H9 (cell line): Measurements from ENCODE around the gene GLT6D1. TPM values are rescaled to one million over a fixed set of nuclear protein-coding genes. Genes with fewer than 3 reads are reported as not detected.

Experiments
- DNase-seq: peaks from one replicate; pipeline ENCODE4 v3.0.0-alpha.2; 2017
- H2AFZ ChIP-seq: one replicate; pipeline ENCODE4 v1.6.1; 2013; ENCODE audit warnings: mild to moderate bottlenecking, low read length, control low read depth, moderate library complexity
- H2AK5ac ChIP-seq: 2 replicates; pipeline ENCODE4 v1.6.1; 2013; ENCODE audit warnings: low read length, control low read depth, mixed read lengths; ENCODE audit not compliant: insufficient read length
- H2BK120ac ChIP-seq: one replicate; pipeline ENCODE4 v1.6.1; 2013; ENCODE audit warnings: low read depth, mild to moderate bottlenecking, low read length, control low read depth, inconsistent platforms; ENCODE audit not compliant: poor library complexity, severe bottlenecking
- H2BK12ac ChIP-seq: 2 replicates; pipeline ENCODE4 v1.6.1; 2013; ENCODE audit warnings: low read length, control low read depth, mixed read lengths, low read depth; ENCODE audit not compliant: insufficient read length
- H2BK15ac ChIP-seq: 2 replicates; pipeline ENCODE4 v1.6.1; 2013; ENCODE audit warnings: low read depth, low read length, control low read depth
- H2BK20ac ChIP-seq: one replicate; pipeline ENCODE4 v1.6.1; 2013; ENCODE audit warnings: low read depth, mild to moderate bottlenecking, low read length, control low read depth, inconsistent platforms; ENCODE audit not compliant: poor library complexity, severe bottlenecking
- H2BK5ac ChIP-seq: 2 replicates; pipeline ENCODE4 v1.6.1; 2013; ENCODE audit warnings: low read length, control low read depth, mixed read lengths; ENCODE audit not compliant: insufficient read length
- H3K14ac ChIP-seq: 2 replicates; pipeline ENCODE4 v1.6.1; 2013; ENCODE audit warnings: low read length, control low read depth; ENCODE audit not compliant: insufficient read depth
- H3K18ac ChIP-seq: 2 replicates; pipeline ENCODE4 v1.6.1; 2013; ENCODE audit warnings: low read depth, mild to moderate bottlenecking, mixed read lengths, low read length, control low read depth; ENCODE audit not compliant: insufficient read length
- H3K23ac ChIP-seq: 2 replicates; pipeline ENCODE4 v1.6.1; 2013; ENCODE audit warnings: low read length, control low read depth, mixed read lengths, low read depth; ENCODE audit not compliant: insufficient read length
- H3K23me2 ChIP-seq: 2 replicates; pipeline ENCODE4 v1.6.1; 2013; ENCODE audit warnings: low read depth, mild to moderate bottlenecking, mixed read lengths, low read length, control low read depth; ENCODE audit not compliant: insufficient read length, poor library complexity, severe bottlenecking
- H3K27ac ChIP-seq: 2 replicates; pipeline ENCODE4 v1.5.1; 2013; ENCODE audit warnings: low read length, control low read depth, mixed read lengths, low read depth; ENCODE audit not compliant: insufficient read length
- H3K27me3 ChIP-seq: 2 replicates; pipeline ENCODE4 v1.6.1; 2013; ENCODE audit warnings: low read length, control low read depth, inconsistent platforms; ENCODE audit not compliant: insufficient read depth
- H3K4ac ChIP-seq: 2 replicates; pipeline ENCODE4 v1.6.1; 2013; ENCODE audit warnings: low read depth, mild to moderate bottlenecking, control low read depth, inconsistent platforms, low read length, moderate library complexity
- H3K4me1 ChIP-seq: 2 replicates; pipeline ENCODE4 v1.6.1; 2013; ENCODE audit warnings: low read length, control low read depth, inconsistent platforms; ENCODE audit not compliant: insufficient read depth
- H3K4me2 ChIP-seq: 2 replicates; pipeline ENCODE4 v1.6.1; 2013; ENCODE audit warnings: low read length, control low read depth, mixed read lengths; ENCODE audit not compliant: insufficient read length, insufficient read depth
- H3K56ac ChIP-seq: 2 replicates; pipeline ENCODE4 v1.6.1; 2013; ENCODE audit warnings: low read depth, mild to moderate bottlenecking, mixed read lengths, low read length, control low read depth; ENCODE audit not compliant: insufficient read length
- H3K79me1 ChIP-seq: 2 replicates; pipeline ENCODE4 v1.6.1; 2013; ENCODE audit warnings: low read depth, mild to moderate bottlenecking, moderate library complexity, low read length, control low read depth, inconsistent platforms; ENCODE audit not compliant: insufficient read depth, poor library complexity, severe bottlenecking
- H3K79me2 ChIP-seq: 2 replicates; pipeline ENCODE4 v1.6.1; 2013; ENCODE audit warnings: low read length, control low read depth, inconsistent platforms; ENCODE audit not compliant: insufficient read depth
- H3K9ac ChIP-seq: 2 replicates; pipeline ENCODE4 v1.6.1; 2013; ENCODE audit warnings: low read length, control low read depth, mixed read lengths; ENCODE audit not compliant: insufficient read length; ENCODE audit errors: extremely low read depth
- H3K9me3 ChIP-seq: one replicate; pipeline ENCODE4 v1.6.1; 2013; ENCODE audit warnings: low read depth, low read length, inconsistent platforms; ENCODE audit not compliant: control insufficient read depth
- H3T11ph ChIP-seq: one replicate; pipeline ENCODE4 v1.6.1; 2013; ENCODE audit warnings: mild to moderate bottlenecking, low read length, control low read depth, inconsistent platforms
- H4K20me1 ChIP-seq: one replicate; pipeline ENCODE4 v1.6.1; 2013; ENCODE audit not compliant: control insufficient read depth, insufficient read length, insufficient read depth
- H4K5ac ChIP-seq: 2 replicates; pipeline ENCODE4 v1.6.1; 2013; ENCODE audit warnings: low read depth, mild to moderate bottlenecking, mixed read lengths, low read length, control low read depth; ENCODE audit not compliant: insufficient read length
- H4K8ac ChIP-seq: replicated peaks from 2 replicates; pipeline ENCODE4 v1.6.1; 2013; ENCODE audit warnings: low read length, control low read depth, mixed read lengths, low read depth; ENCODE audit not compliant: insufficient read length
- H4K91ac ChIP-seq: 2 replicates; pipeline ENCODE4 v1.6.1; 2013; ENCODE audit warnings: low read depth, mild to moderate bottlenecking, moderate library complexity, mixed read lengths, low read length, control low read depth; ENCODE audit not compliant: insufficient read length
- H3K27ac Mint-ChIP-seq, 3 experiments: 2 replicates in 2 of 3; 3 replicates in 1 of 3; pipeline ENCODE4 v1.8.0; 2020 to 2021; ENCODE audit warnings: mixed read lengths in 3 of 3, mild to moderate bottlenecking in 1 of 3, moderate library complexity in 1 of 3
- H3K27me3 Mint-ChIP-seq: 2 replicates; pipeline ENCODE4 v1.8.0; 2021; ENCODE audit warnings: low read depth, mild to moderate bottlenecking, moderate library complexity, mixed read lengths
- H3K36me3 Mint-ChIP-seq, 3 experiments: 2 replicates in 2 of 3; 3 replicates in 1 of 3; pipeline ENCODE4 v1.8.0; 2020 to 2021; ENCODE audit warnings: low read depth in 3 of 3, mixed read lengths in 3 of 3; ENCODE audit not compliant: insufficient read depth in 1 of 3
- H3K4me1 Mint-ChIP-seq, 2 experiments: 2 replicates each; pipeline ENCODE4 v1.8.0; 2020; ENCODE audit warnings: mixed read lengths in 2 of 2
- H3K4me3 Mint-ChIP-seq, 2 experiments: 2 replicates in 1 of 2; 3 replicates in 1 of 2; pipeline ENCODE4 v1.8.0; 2020 to 2021; ENCODE audit warnings: mild to moderate bottlenecking in 2 of 2, mixed read lengths in 2 of 2, moderate library complexity in 1 of 2
- H3K9me3 Mint-ChIP-seq, 2 experiments: 2 replicates in 1 of 2; 3 replicates in 1 of 2; pipeline ENCODE4 v1.8.0; 2020; ENCODE audit warnings: mild to moderate bottlenecking in 2 of 2, mixed read lengths in 2 of 2, moderate library complexity in 1 of 2
- WGBS: extraction: QIAGEN DNeasy Blood & Tissue Kit; methylation state at CpG from one replicate; pipeline ENCODE4 v1.1.7; 2013; ENCODE audit warnings: missing lambda C conversion rate, low lambda C conversion rate, mixed read lengths; ENCODE audit not compliant: insufficient read length; ENCODE audit errors: extremely low coverage; 5-methylcytosine and 5-hydroxymethylcytosine counted together
- total RNA-seq: library from RNA; stranded (reverse); gene quantifications from 2 replicates; pipeline ENCODE4 v1.2.1, GENCODE V29; 2021
- TF ChIP-seq, protein P1 (sequence below): fragments of 200-600 bp; sonication (generic); conservative IDR thresholded peaks from 3 replicates; pipeline ENCODE4 v1.8.0; 2021; ENCODE audit warnings: antibody characterized with exemption, mild to moderate bottlenecking

The GLT6D1 gene
- total RNA-seq, 1 experiment from 2014 or later, result not detected

DNA sequence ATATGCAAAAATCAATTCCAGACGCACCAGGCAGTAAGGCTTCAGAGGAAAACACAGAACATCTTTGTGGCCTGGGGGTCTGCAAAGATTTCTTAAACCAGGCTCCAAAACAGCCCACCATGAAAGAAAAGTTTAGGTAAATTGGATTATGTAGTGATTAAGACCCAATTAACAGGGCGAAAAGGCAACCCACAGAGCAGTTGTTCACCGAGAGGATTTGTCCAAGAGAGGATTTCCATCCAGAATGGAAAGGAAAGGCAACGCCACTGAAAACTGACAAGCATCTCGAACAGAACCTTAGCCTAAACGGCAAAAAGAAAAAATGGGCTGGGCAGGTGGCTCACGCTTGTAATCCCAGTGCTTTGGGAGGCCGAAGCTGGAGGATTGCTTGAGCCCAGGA lies 37.4 kb downstream of the GLT6D1 start:
- Histone ChIP-seq H4K91ac (no peak overlapping the region), H3K4me2 (no peak overlapping the region), H3K56ac (no peak overlapping the region), H3K4ac (no peak overlapping the region), H2AFZ (no peak overlapping the region), H3K23ac (no peak overlapping the region), H3T11ph (no peak overlapping the region), H2BK15ac (no peak overlapping the region), H2BK120ac (no peak overlapping the region), H3K9ac (no peak overlapping the region), H4K20me1 (no peaks in the 10 kb centered on the region), H3K23me2 (no peaks in the 10 kb centered on the region), H2BK12ac (no peak overlapping the region), H3K27me3 (no peaks in the 10 kb centered on the region), H4K8ac (no peak overlapping the region), H3K9me3 (no peaks in the 10 kb centered on the region), H3K18ac (no peak overlapping the region), H3K4me1 (no peaks in the 10 kb centered on the region), H3K79me1 (no peaks in the 10 kb centered on the region), H3K14ac (no peak overlapping the region), H2BK5ac (no peak overlapping the region), H3K79me2 (no peaks in the 10 kb centered on the region), H2BK20ac (no peak overlapping the region), H3K27ac (no peak overlapping the region), H2AK5ac (no peak overlapping the region), H4K5ac (no peak overlapping the region)
- DNase-seq, result no peak
- Mint-ChIP-seq H3K27me3 (peaks cover 2% of the 10 kb centered on the region), H3K36me3 (peaks cover 0 to 4% (median 0%) of the 10 kb centered on the region in 3 experiments; a peak in 1 of 7 replicates), H3K4me3 (no peak overlapping the region), H3K4me1 (peaks cover 5 to 13% of the 10 kb centered on the region in 2 experiments; a peak in 3 of 4 replicates), H3K9me3 (peaks cover 1 to 2% of the 10 kb centered on the region in 2 experiments; a peak in 4 of 5 replicates), H3K27ac (no peak overlapping the region)
- WGBS, result no CpG with 5 or more reads among the region's 8 CpGs
- TF ChIP-seq, protein P1, sequence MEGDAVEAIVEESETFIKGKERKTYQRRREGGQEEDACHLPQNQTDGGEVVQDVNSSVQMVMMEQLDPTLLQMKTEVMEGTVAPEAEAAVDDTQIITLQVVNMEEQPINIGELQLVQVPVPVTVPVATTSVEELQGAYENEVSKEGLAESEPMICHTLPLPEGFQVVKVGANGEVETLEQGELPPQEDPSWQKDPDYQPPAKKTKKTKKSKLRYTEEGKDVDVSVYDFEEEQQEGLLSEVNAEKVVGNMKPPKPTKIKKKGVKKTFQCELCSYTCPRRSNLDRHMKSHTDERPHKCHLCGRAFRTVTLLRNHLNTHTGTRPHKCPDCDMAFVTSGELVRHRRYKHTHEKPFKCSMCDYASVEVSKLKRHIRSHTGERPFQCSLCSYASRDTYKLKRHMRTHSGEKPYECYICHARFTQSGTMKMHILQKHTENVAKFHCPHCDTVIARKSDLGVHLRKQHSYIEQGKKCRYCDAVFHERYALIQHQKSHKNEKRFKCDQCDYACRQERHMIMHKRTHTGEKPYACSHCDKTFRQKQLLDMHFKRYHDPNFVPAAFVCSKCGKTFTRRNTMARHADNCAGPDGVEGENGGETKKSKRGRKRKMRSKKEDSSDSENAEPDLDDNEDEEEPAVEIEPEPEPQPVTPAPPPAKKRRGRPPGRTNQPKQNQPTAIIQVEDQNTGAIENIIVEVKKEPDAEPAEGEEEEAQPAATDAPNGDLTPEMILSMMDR, result no peak
